Keratinocyte (primary cell): Measurements from ENCODE around the gene KATNB1. TPM values are rescaled to one million over a fixed set of nuclear protein-coding genes. Genes with fewer than 3 reads are reported as not detected.

Source experiments
- DNase-seq: peaks from one replicate; pipeline ENCODE4 v3.0.0-alpha.2; 2011; ENCODE audit warnings: low read depth, missing footprints, low spot score
- FAIRE-seq: peaks from 2 replicates; lab custom pipeline; 2011; peaks lifted over from hg19 to GRCh38; lab: Jason Lieb, UNC
- H2AFZ ChIP-seq: 2 replicates; pipeline ENCODE4 v1.6.0; 2012; ENCODE audit warnings: low read length, control low read depth, inconsistent platforms; ENCODE audit not compliant: control insufficient read depth
- H3K27ac ChIP-seq: 2 replicates; pipeline ENCODE4 v1.5.1; 2011; ENCODE audit warnings: low read length; ENCODE audit not compliant: control insufficient read depth, insufficient read depth
- H3K27me3 ChIP-seq: 3 replicates; pipeline ENCODE4 v1.6.0; 2011; ENCODE audit warnings: low read length; ENCODE audit not compliant: control insufficient read depth, insufficient read depth; ENCODE audit errors: extremely low read depth
- H3K36me3 ChIP-seq, 2 experiments: 2 replicates in 1 of 2; 3 replicates in 1 of 2; pipeline ENCODE4 v1.5.1; 2011; ENCODE audit warnings: low read length in 2 of 2, mild to moderate bottlenecking in 1 of 2; ENCODE audit not compliant: control insufficient read depth in 2 of 2, insufficient read depth in 2 of 2; ENCODE audit errors: extremely low read depth in 1 of 2
- H3K4me1 ChIP-seq: 3 replicates; pipeline ENCODE4 v1.5.1; 2011; ENCODE audit warnings: low read length; ENCODE audit not compliant: control insufficient read depth, insufficient read depth; ENCODE audit errors: extremely low read depth
- H3K4me2 ChIP-seq: 3 replicates; pipeline ENCODE4 v1.6.0; 2011; ENCODE audit warnings: low read depth, low read length; ENCODE audit not compliant: control insufficient read depth, insufficient read depth; ENCODE audit errors: extremely low read depth
- H3K4me3 ChIP-seq, 3 experiments: fragments of 200-600 bp in 1 of 3; sonication (generic) in 1 of 3; 2 replicates in 2 of 3; 3 replicates in 1 of 3; pipeline ENCODE4 v1.5.1; 2011 to 2016; ENCODE audit warnings: low read length in 3 of 3, mild to moderate bottlenecking in 3 of 3, control low read depth in 2 of 3, inconsistent platforms in 1 of 3, low read depth in 1 of 3, mixed read lengths in 1 of 3, mixed run types in 1 of 3, moderate library complexity in 1 of 3; ENCODE audit not compliant: control insufficient read depth in 2 of 3, insufficient read depth in 2 of 3; ENCODE audit errors: extremely low read depth in 1 of 3
- H3K79me2 ChIP-seq: 2 replicates; pipeline ENCODE4 v1.6.0; 2012; ENCODE audit warnings: low read length; ENCODE audit not compliant: control insufficient read depth, insufficient read depth
- H3K9ac ChIP-seq: 3 replicates; pipeline ENCODE4 v1.6.0; 2011; ENCODE audit warnings: low read length; ENCODE audit not compliant: control insufficient read depth, insufficient read depth; ENCODE audit errors: extremely low read depth
- H3K9me1 ChIP-seq: 3 replicates; pipeline ENCODE4 v1.6.0; 2011; ENCODE audit warnings: low read length; ENCODE audit not compliant: control insufficient read depth, insufficient read depth; ENCODE audit errors: extremely low read depth
- H3K9me3 ChIP-seq: 2 replicates; pipeline ENCODE4 v1.5.1; 2012; ENCODE audit warnings: low read depth, low read length; ENCODE audit not compliant: control insufficient read depth
- H4K20me1 ChIP-seq: 3 replicates; pipeline ENCODE4 v1.6.0; 2011; ENCODE audit warnings: low read length; ENCODE audit not compliant: control insufficient read depth, insufficient read depth; ENCODE audit errors: extremely low read depth
- CTCF ChIP-seq, 3 experiments: IDR thresholded peaks in 1 of 3; conservative IDR thresholded peaks in 1 of 3; optimal IDR thresholded peaks in 1 of 3; 2 replicates in 2 of 3; 3 replicates in 1 of 3; pipeline versions ENCODE3 to v1.5.1; 2011; ENCODE audit warnings: low read length in 3 of 3, mild to moderate bottlenecking in 3 of 3, moderate library complexity in 2 of 3, control low read depth in 1 of 3, inconsistent platforms in 1 of 3; ENCODE audit not compliant: insufficient read depth in 2 of 3; ENCODE audit errors: extremely low read depth in 1 of 3
- EZH2 ChIP-seq: IDR thresholded peaks from one replicate; pipeline ENCODE4 v1.6.1; 2012; ENCODE audit warnings: inconsistent platforms, mild to moderate bottlenecking, low read length, moderate library complexity
- dilution Hi-C: fragments of 300-500 bp; cut with MboI; formaldehyde crosslinking; loops from one replicate; pipeline ENCODE4 v1.7.0; 2020; ENCODE audit warnings: low sequenced_read_pairs; ENCODE audit not compliant: extremely low pct_ligation_motif_present
- polyA plus RNA-seq, 5 experiments: library from polyadenylated mRNA; depleted of rRNA in 3 of 5; stranded (reverse) in 3 of 5; stranded (forward) in 1 of 5; unstranded in 1 of 5; fragments of >200 nt; gene quantifications; 1 replicate in 1 of 5; 2 replicates in 3 of 5; 3 replicates in 1 of 5; pipeline versions ENCODE4 v1.2.1 to v1.2.3, GENCODE V29; 2011 to 2012; ENCODE audit warnings: missing spikeins in 2 of 5, low read depth in 1 of 5, low replicate concordance in 1 of 5

KATNB1 gene
- polyA plus RNA-seq, 1 donor (not counting 4 experiments of a cell fraction or from before 2014, with no cell fraction given), result 18.9 TPM

GRCh38 chr16:57699899-57700298, 35.7 kb upstream of the KATNB1 start:
- Histone ChIP-seq H2AFZ (no peak overlapping the region), H3K9me3 (no peaks in the 10 kb centered on the region), H3K36me3 (no peaks in the 10 kb centered on the region), H3K79me2 (no peaks in the 10 kb centered on the region), H3K27me3 (no peaks in the 10 kb centered on the region), H3K4me2 (no peak overlapping the region), H3K27ac (no peak overlapping the region), H3K4me1 (no peaks in the 10 kb centered on the region), H3K9ac (no peak overlapping the region), H4K20me1 (no peaks in the 10 kb centered on the region), H3K9me1 (no peaks in the 10 kb centered on the region), H3K4me3 (no peak overlapping the region)
- no peak for DNase-seq
- FAIRE-seq, result no peak
- dilution Hi-C loops, result no loop called here
- no peak for TF ChIP-seq CTCF (optimal IDR thresholded peaks at IDR 0.05 in 1 of 3, IDR thresholded peaks at IDR 0.05 in 1 of 3, conservative IDR thresholded peaks at IDR 0.05 in 1 of 3; ENCODE audit: extremely low read depth in 1 of 3, insufficient read depth in 2 of 3, low read length in 3 of 3)
- TF ChIP-seq EZH2, result no peak

- Histone ChIP-seq H3K4me1 (no peaks in the 10 kb centered on the region), H3K27ac (no peak overlapping the region), H3K9me3 (no peaks in the 10 kb centered on the region), H3K4me2 (no peak overlapping the region), H4K20me1 (no peaks in the 10 kb centered on the region), H3K4me3 (no peak overlapping the region), H2AFZ (no peak overlapping the region), H3K9me1 (no peaks in the 10 kb centered on the region), H3K9ac (no peak overlapping the region), H3K27me3 (no peaks in the 10 kb centered on the region), H3K79me2 (no peaks in the 10 kb centered on the region), H3K36me3 (no peaks in the 10 kb centered on the region)
- TF ChIP-seq CTCF (optimal IDR thresholded peaks at IDR 0.05 in 1 of 3, IDR thresholded peaks at IDR 0.05 in 1 of 3, conservative IDR thresholded peaks at IDR 0.05 in 1 of 3; ENCODE audit: extremely low read depth in 1 of 3, insufficient read depth in 2 of 3, low read length in 3 of 3), result no peak
- TF ChIP-seq EZH2, result no peak
- FAIRE-seq (no peak), DNase-seq (no peak)
- dilution Hi-C loops, result no loop called here
These were observed 34.6 kb upstream of the KATNB1 start for GRCh38 chr16:57700781-57701551.
